NCI-H2107 (cell line): ENCODE results near the gene KLHDC8A.
"Not testable (repeated sequence)": the region's sequence is repeated elsewhere in the genome, so short reads cannot be mapped to it uniquely, and the experiment has no call there.

Experiments
- DNase-seq: peaks from one replicate; lab custom pipeline; 2025; lab: John Stamatoyannopoulos, UW

KLHDC8A gene

GRCh38 chr1:205371871-205372660 lies 15.3 kb upstream of the KLHDC8A start:
- no peak for DNase-seq

- no peak for DNase-seq
Measured at GRCh38 chr1:205370780-205371179, 14.1 kb upstream of the KLHDC8A start.

- no peak for DNase-seq
Measured at GRCh38 chr1:205369701-205370123, 13.0 kb upstream of the KLHDC8A start.

DNA sequence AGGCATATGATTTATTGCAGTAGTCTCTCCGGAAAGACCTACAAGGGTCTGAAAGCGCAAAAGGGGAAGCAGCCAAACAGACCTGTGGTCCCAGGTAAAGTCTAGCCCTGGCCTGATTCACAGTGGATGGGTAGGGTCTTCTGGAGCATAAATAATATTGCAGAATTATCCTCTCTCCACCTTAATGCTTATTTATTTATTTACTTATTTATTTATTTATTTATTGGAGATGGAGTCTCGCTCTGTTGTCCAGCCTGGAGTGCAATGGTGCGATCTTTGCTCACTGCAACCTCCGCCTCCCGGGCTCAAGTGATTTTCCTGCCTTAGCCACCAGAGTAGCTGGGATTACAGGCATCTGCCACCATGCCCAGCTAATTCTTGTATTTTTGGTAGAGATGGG lies 11.8 kb upstream of the KLHDC8A start:
- no peak for DNase-seq

GRCh38 chr1:205365945-205366463 lies 9.3 kb upstream of the KLHDC8A start:
- peak; percentile 54 for DNase-seq

DNA sequence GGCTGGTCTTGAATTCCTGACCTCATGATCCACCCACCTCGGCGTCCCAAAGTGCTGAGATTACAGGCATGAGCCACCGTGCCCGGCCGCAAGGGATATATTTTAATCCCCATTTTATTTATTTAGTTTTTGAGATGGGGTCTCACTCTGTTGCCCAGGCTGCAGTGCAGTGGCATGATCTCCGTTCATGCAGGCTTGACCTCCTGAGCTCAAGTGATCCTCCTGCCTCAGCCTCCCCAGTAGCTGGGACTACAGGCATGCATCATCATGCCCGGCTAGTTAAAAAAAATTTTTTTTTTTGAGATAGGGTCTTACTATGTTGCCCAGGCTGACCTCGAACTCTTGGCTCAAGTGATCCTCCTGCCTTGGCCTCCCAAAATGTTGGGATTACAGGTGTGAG lies 8.4 kb upstream of the KLHDC8A start:
- not testable (repeated sequence) for DNase-seq

GRCh38 chr1:205360891-205361290 lies 4.2 kb upstream of the KLHDC8A start:
- DNase-seq: no peak

DNA sequence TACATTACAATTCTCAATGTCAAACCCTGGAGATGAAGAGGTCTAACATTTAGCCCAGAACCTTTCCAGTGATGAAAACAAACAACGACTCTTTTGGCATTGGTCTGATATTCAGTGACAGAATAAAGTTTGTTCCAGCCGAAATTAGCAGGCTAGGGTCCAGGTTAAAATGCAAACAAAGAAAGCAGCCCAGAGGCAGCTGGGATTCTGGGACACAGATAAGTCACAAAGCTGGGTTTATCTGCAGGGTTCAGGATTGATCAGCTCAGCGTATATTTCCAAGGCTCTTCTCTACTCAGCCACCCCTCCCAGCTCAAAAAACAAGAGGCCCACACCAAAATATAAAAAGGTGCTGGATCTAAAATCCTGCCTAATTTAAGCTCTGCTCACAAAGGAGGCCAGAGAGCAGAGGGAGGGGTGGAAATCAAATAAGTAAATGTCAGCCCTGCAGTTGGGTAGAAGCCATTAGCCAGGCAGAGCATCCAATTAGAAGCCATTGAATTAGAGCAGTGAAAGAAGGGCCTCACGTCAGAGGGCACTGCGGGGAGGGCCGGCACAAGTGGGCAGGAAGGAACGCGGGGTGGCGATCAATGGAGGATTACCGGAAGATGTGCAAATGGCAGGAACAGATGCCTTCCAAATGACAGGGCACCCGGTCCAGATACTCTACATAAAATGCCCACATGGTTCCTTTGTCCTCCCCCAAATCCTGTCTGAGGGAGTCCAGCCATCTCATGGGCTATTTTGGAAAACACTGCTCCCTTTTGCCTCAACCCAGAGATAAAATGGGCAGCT lies 3.2 kb upstream of the KLHDC8A start:
- DNase-seq: no peak

DNA sequence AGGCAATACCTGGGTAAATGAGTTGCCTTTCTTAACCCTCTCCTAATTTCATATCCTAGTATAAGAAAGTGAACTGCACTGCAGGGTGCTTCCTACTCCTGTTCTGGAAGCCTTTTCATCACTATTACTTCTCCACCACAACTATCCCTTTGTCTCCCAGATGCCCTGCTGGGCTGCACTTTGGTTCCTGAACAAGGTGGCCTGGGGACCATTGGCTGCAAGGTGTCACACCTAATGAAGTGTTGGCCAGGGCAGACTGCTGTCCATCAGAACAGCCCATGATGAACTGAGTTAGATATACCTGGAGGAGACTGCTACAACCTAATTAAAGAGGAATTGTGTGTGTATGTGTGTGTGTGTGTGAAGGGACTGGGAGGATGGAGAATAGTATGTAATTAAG lies 1.9 kb upstream of the KLHDC8A start:
- no peak for DNase-seq

- DNase-seq: no peak
Measured at GRCh38 chr1:205357567-205357966, 845 bp upstream of the KLHDC8A start.

DNA sequence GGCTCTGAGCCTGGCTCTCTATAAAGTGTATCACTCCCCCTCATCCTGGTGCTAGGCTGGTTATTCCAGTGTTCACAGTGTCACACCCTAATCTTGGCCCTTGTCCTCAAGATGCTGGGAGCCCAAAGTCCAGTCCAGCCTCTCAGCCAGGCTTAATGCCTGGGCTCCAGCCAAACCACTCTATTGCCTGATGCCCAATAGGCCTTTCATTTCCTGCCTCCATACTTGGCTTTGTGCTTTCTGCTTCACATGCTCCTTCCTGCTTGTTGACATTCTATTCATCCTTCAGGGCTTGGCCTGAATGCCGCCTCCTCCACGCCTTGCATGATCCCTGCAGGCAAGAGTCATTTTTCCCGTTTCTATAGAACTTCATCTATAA lies 1.7 kb downstream of the KLHDC8A start:
- DNase-seq: no peak

GRCh38 chr1:205354259-205355074 lies 2.3 kb downstream of the KLHDC8A start:
- DNase-seq: peak; percentile 22

DNA sequence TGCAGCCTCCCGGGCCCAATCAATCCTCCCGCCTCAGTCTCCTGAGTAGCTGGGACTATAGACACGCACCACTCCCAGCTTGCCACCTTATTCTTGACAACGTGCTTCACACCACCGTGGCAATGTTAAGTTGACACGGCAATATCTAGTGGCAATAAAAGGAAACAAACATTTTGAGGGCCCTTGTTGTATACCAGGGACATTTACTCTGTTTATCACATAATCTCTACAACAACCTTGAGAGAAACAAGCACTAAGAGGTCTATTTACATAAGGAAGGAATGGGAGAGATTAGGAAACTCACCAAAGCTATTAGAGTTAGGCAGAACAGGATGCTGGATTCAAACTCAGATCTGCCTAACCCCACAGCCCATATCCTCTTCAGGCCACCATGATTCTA lies 3.1 kb downstream of the KLHDC8A start:
- DNase-seq: no peak

GRCh38 chr1:205353191-205353590 lies 3.5 kb downstream of the KLHDC8A start:
- DNase-seq: no peak

GRCh38 chr1:205351984-205352713 lies 4.6 kb downstream of the KLHDC8A start:
- DNase-seq: peak; percentile 90

GRCh38 chr1:205350691-205351141 lies 6.0 kb downstream of the KLHDC8A start:
- DNase-seq: no peak

DNA sequence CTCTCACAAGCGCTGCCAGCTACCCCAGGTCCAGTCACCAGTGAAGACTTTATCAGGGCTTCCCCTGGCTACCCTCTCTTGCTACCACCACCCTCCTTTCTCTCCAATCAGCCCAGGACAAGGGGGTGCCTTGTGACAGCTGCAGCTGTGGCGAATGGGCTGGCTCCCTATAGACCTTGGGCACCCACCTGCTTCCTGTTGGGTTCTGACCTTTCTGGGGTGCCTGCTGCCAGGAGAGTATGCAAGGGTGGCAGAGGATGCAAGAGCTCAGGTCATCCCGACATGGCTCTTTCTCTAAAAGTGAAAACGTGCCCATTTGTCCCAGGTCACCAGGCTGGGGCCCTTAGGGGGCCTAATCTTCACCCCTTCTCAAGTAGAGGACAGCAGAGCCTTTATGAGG lies 6.6 kb downstream of the KLHDC8A start:
- DNase-seq: no peak

- no peak for DNase-seq
Measured at GRCh38 chr1:205348554-205349487, 7.9 kb downstream of the KLHDC8A start.

- DNase-seq: no peak
Measured at GRCh38 chr1:205346956-205347574, 9.7 kb downstream of the KLHDC8A start.

DNA sequence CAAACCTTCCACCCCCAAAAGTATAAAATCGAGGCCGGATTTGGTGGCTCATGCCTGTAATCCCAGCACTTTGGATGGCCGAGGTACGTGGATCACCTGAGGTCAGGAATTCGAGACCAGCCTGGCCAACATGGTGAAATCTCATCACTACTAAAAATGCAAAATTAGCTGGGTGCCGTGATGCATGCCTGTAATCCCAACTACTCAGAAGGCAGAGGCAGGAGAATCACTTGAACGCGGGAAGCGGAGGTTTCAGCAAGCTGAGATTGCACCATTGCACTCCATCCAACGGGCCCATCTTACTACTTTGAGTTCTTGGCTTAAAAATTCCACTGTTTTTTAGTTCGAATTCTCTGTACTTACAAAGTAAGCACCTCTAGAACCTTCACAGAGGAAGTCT lies 11.0 kb downstream of the KLHDC8A start:
- no peak for DNase-seq
